Measurements from ENCODE around the gene MBIP. TPM values are rescaled to one million over a fixed set of nuclear protein-coding genes. Genes with fewer than 3 reads are reported as not detected.

MBIP gene
- total RNA-seq, 4 donors from 2014 or later: 15.9 to 29.9 (median 18.6) TPM

- Histone ChIP-seq H3K27ac (no peak overlapping the region), H3K9me3 (no peaks in the 10 kb centered on the region), H3K4me1 (no peaks in the 10 kb centered on the region), H3K4me3 (no peak overlapping the region), H3K36me3 (peaks cover 4 to 57% of the 10 kb centered on the region in 2 donors), H3K27me3 (no peaks in the 10 kb centered on the region)
- no peak for TF ChIP-seq EP300 (IDR thresholded peaks at IDR 0.05)
- no peak for TF ChIP-seq POLR2AphosphoS5 (IDR thresholded peaks at IDR 0.05)
- no peak for TF ChIP-seq POLR2A (IDR thresholded peaks at IDR 0.05)
- TF ChIP-seq CTCF (IDR thresholded peaks at IDR 0.05): no peak
- WGBS, 2 donors (ENCODE audit: low coverage in 1 of 2): 54 to 62% methylated on average over 4 of the region's 4 CpGs
- no peak for ATAC-seq
Measured at GRCh38 chr14:36295642-36296627, 24.5 kb downstream of the MBIP start.

- H3K36me3 ChIP-seq: peaks cover 4 to 43% of the 10 kb centered on the region in 2 donors
- no peak for TF ChIP-seq EP300 (IDR thresholded peaks at IDR 0.05)
- TF ChIP-seq POLR2AphosphoS5 (IDR thresholded peaks at IDR 0.05): no peak
- TF ChIP-seq POLR2A (IDR thresholded peaks at IDR 0.05): no peak
- TF ChIP-seq CTCF (IDR thresholded peaks at IDR 0.05): no peak
- no peaks in the 10 kb centered on the region for H3K9me3 ChIP-seq
- no peak overlapping the region for H3K4me3 ChIP-seq
- WGBS, 2 donors (ENCODE audit: low coverage in 1 of 2): 94 to 95% methylated on average over 4 of the region's 4 CpGs
- no peak overlapping the region for H3K27ac ChIP-seq
- H3K27me3 ChIP-seq: no peaks in the 10 kb centered on the region
- H3K4me1 ChIP-seq: no peaks in the 10 kb centered on the region
- no peak for ATAC-seq
Measured at GRCh38 chr14:36294543-36294942, 25.9 kb downstream of the MBIP start.

- no peak for ATAC-seq
- H3K4me3 ChIP-seq: no peak overlapping the region
- WGBS, 2 donors (ENCODE audit: low coverage in 1 of 2): 0% methylated on average over 1 of the region's 1 CpG
- no peaks in the 10 kb centered on the region for H3K9me3 ChIP-seq
- no peak for TF ChIP-seq POLR2AphosphoS5 (IDR thresholded peaks at IDR 0.05)
- TF ChIP-seq EP300 (IDR thresholded peaks at IDR 0.05): no peak
- TF ChIP-seq POLR2A (IDR thresholded peaks at IDR 0.05): no peak
- TF ChIP-seq CTCF (IDR thresholded peaks at IDR 0.05): no peak
- H3K36me3 ChIP-seq: peaks cover 4 to 36% of the 10 kb centered on the region in 2 donors
- H3K4me1 ChIP-seq: no peaks in the 10 kb centered on the region
- H3K27ac ChIP-seq: no peak overlapping the region
- H3K27me3 ChIP-seq: no peaks in the 10 kb centered on the region
Measured at GRCh38 chr14:36293824-36294223, 26.6 kb downstream of the MBIP start.

- WGBS, 2 donors (ENCODE audit: low coverage in 1 of 2): 83 to 100% methylated on average over 1 of the region's 1 CpG
- Histone ChIP-seq H3K4me3 (no peak overlapping the region), H3K4me1 (no peaks in the 10 kb centered on the region), H3K36me3 (no peaks in the 10 kb centered on the region), H3K27me3 (peaks cover 8% of the 10 kb centered on the region), H3K9me3 (no peaks in the 10 kb centered on the region), H3K27ac (no peak overlapping the region)
- TF ChIP-seq POLR2A (IDR thresholded peaks at IDR 0.05): no peak
- no peak for TF ChIP-seq CTCF (IDR thresholded peaks at IDR 0.05)
- TF ChIP-seq POLR2AphosphoS5 (IDR thresholded peaks at IDR 0.05): no peak
- TF ChIP-seq EP300 (IDR thresholded peaks at IDR 0.05): no peak
- no peak for ATAC-seq
Measured at GRCh38 chr14:36289954-36290353, 30.5 kb downstream of the MBIP start.

GRCh38 chr14:36288496-36288895 is 31.9 kb downstream of the MBIP start:
- H3K9me3 ChIP-seq: no peaks in the 10 kb centered on the region
- no peak for ATAC-seq
- TF ChIP-seq POLR2A (IDR thresholded peaks at IDR 0.05) (no peak), CTCF (IDR thresholded peaks at IDR 0.05) (no peak), POLR2AphosphoS5 (IDR thresholded peaks at IDR 0.05) (no peak), EP300 (IDR thresholded peaks at IDR 0.05) (no peak)
- no peak overlapping the region for H3K27ac ChIP-seq
- H3K4me1 ChIP-seq: no peaks in the 10 kb centered on the region
- WGBS, 2 donors (ENCODE audit: low coverage in 1 of 2): 25 to 42% methylated on average over 2 of the region's 3 CpGs
- H3K4me3 ChIP-seq: no peak overlapping the region
- H3K27me3 ChIP-seq: peaks cover 9% of the 10 kb centered on the region
- H3K36me3 ChIP-seq: no peaks in the 10 kb centered on the region

Measured in gastroesophageal sphincter (tissue), 4 donors.